Measurements from ENCODE around the gene PTPN5. TPM values are rescaled to one million over a fixed set of nuclear protein-coding genes. Genes with fewer than 3 reads are reported as not detected.

PTPN5 gene
- total RNA-seq, 1 experiment from 2014 or later: not detected

GRCh38 chr11:18700872-18701271 lies 90.7 kb downstream of the PTPN5 start:
- Histone ChIP-seq H3K9me3 (no peaks in the 10 kb centered on the region), H3K4me3 (ENCODE audit: low read depth, low read length) (no peak overlapping the region), H3K27me3 (replicated peaks; ENCODE audit: control insufficient read depth, insufficient read depth, low read length) (peaks cover 1% of the 10 kb centered on the region), H3K4me1 (peaks cover 4% of the 10 kb centered on the region), H3K36me3 (ENCODE audit: control insufficient read depth, insufficient read depth, low read length) (no peaks in the 10 kb centered on the region)
- Mint-ChIP-seq H3K36me3 (ENCODE audit: insufficient read depth, unreplicated experiment) (peaks cover 4% of the 10 kb centered on the region), H3K27me3 (ENCODE audit: insufficient read depth, unreplicated experiment) (peaks cover 24% of the 10 kb centered on the region), H3K9me3 (ENCODE audit: unreplicated experiment) (no peaks in the 10 kb centered on the region), H3K4me3 (ENCODE audit: unreplicated experiment) (no peak overlapping the region), H3K4me1 (ENCODE audit: low read depth, unreplicated experiment) (peaks cover 15% of the 10 kb centered on the region), H3K27ac (ENCODE audit: unreplicated experiment) (no peak overlapping the region)
- TF ChIP-seq CTCF (IDR thresholded peaks at IDR 0.05; ENCODE audit: insufficient read depth in 1 of 2, low read depth in 1 of 2, low read length in 1 of 2, severe bottlenecking in 1 of 2, unreplicated experiment in 1 of 2): no peak
- BruUV-seq (replicated peaks): no TSS peak
- POLR2A ChIA-PET: no interaction called here
- CTCF ChIA-PET: no interaction called here
- no peak for DNase-seq
- intact Hi-C loops (cut with micrococcal nuclease; ENCODE audit: unreplicated experiment): no loop called here

GRCh38 chr11:18700375-18700774 lies 91.2 kb downstream of the PTPN5 start:
- BruUV-seq (replicated peaks): no TSS peak
- ChIA-PET POLR2A (no interaction called here), CTCF (no interaction called here)
- Histone ChIP-seq H3K4me1 (peaks cover 4% of the 10 kb centered on the region), H3K36me3 (ENCODE audit: control insufficient read depth, insufficient read depth, low read length) (no peaks in the 10 kb centered on the region), H3K9me3 (no peaks in the 10 kb centered on the region), H3K27me3 (replicated peaks; ENCODE audit: control insufficient read depth, insufficient read depth, low read length) (peaks cover 1% of the 10 kb centered on the region), H3K4me3 (ENCODE audit: low read depth, low read length) (no peak overlapping the region)
- peaks cover 14% of the 10 kb centered on the region for H3K4me1 Mint-ChIP-seq (ENCODE audit: low read depth, unreplicated experiment)
- no peak for DNase-seq
- no peak overlapping the region for H3K27ac Mint-ChIP-seq (ENCODE audit: unreplicated experiment)
- peak overlapping the region; percentile 68 for H3K4me3 Mint-ChIP-seq (ENCODE audit: unreplicated experiment)
- no peak for TF ChIP-seq CTCF (IDR thresholded peaks at IDR 0.05; ENCODE audit: insufficient read depth in 1 of 2, low read depth in 1 of 2, low read length in 1 of 2, severe bottlenecking in 1 of 2, unreplicated experiment in 1 of 2)
- no peaks in the 10 kb centered on the region for H3K9me3 Mint-ChIP-seq (ENCODE audit: unreplicated experiment)
- intact Hi-C loops (cut with micrococcal nuclease; ENCODE audit: unreplicated experiment): no loop called here
- H3K36me3 Mint-ChIP-seq (ENCODE audit: insufficient read depth, unreplicated experiment): peaks cover 4% of the 10 kb centered on the region
- peaks cover 24% of the 10 kb centered on the region for H3K27me3 Mint-ChIP-seq (ENCODE audit: insufficient read depth, unreplicated experiment)

GRCh38 chr11:18699848-18700261 lies 91.7 kb downstream of the PTPN5 start:
- peaks cover 24% of the 10 kb centered on the region for H3K27me3 Mint-ChIP-seq (ENCODE audit: insufficient read depth, unreplicated experiment)
- Histone ChIP-seq H3K4me3 (ENCODE audit: low read depth, low read length) (no peak overlapping the region), H3K4me1 (peaks cover 4% of the 10 kb centered on the region), H3K36me3 (ENCODE audit: control insufficient read depth, insufficient read depth, low read length) (no peaks in the 10 kb centered on the region), H3K9me3 (no peaks in the 10 kb centered on the region), H3K27me3 (replicated peaks; ENCODE audit: control insufficient read depth, insufficient read depth, low read length) (peaks cover 1% of the 10 kb centered on the region)
- no peak overlapping the region for H3K27ac Mint-ChIP-seq (ENCODE audit: unreplicated experiment)
- peaks cover 8% of the 10 kb centered on the region for H3K4me1 Mint-ChIP-seq (ENCODE audit: low read depth, unreplicated experiment)
- no peaks in the 10 kb centered on the region for H3K9me3 Mint-ChIP-seq (ENCODE audit: unreplicated experiment)
- no peak for DNase-seq
- H3K36me3 Mint-ChIP-seq (ENCODE audit: insufficient read depth, unreplicated experiment): peaks cover 4% of the 10 kb centered on the region
- TF ChIP-seq CTCF (IDR thresholded peaks at IDR 0.05; ENCODE audit: insufficient read depth in 1 of 2, low read depth in 1 of 2, low read length in 1 of 2, severe bottlenecking in 1 of 2, unreplicated experiment in 1 of 2): no peak
- intact Hi-C loops (cut with micrococcal nuclease; ENCODE audit: unreplicated experiment): loop anchor here (2.0 kb wide), 1 partner anchor 65 kb away; no protein-coding TSS in a partner anchor
- CTCF ChIA-PET: no interaction called here
- no TSS peak for BruUV-seq (replicated peaks)
- peak overlapping the region; percentile 68 for H3K4me3 Mint-ChIP-seq (ENCODE audit: unreplicated experiment)
- POLR2A ChIA-PET: no interaction called here
